Measurements from ENCODE around the gene GALNT10.

Gene GALNT10

GRCh38 chr5:154370119-154370518 is 179.6 kb downstream of the GALNT10 start:
- H3K4me3 ChIP-seq (ENCODE audit: low read depth, low read length): no peak overlapping the region
- no peak for TF ChIP-seq CTCF (IDR thresholded peaks at IDR 0.05; ENCODE audit: low read depth, low read length)

GRCh38 chr5:154370813-154371212 is 180.3 kb downstream of the GALNT10 start:
- no peak for TF ChIP-seq CTCF (IDR thresholded peaks at IDR 0.05; ENCODE audit: low read depth, low read length)
- no peak overlapping the region for H3K4me3 ChIP-seq (ENCODE audit: low read depth, low read length)

GRCh38 chr5:154371687-154372086 is 181.2 kb downstream of the GALNT10 start:
- no peak overlapping the region for H3K4me3 ChIP-seq (ENCODE audit: low read depth, low read length)
- TF ChIP-seq CTCF (IDR thresholded peaks at IDR 0.05; ENCODE audit: low read depth, low read length): no peak

- no peak overlapping the region for H3K4me3 ChIP-seq (ENCODE audit: low read depth, low read length)
- no peak for TF ChIP-seq CTCF (IDR thresholded peaks at IDR 0.05; ENCODE audit: low read depth, low read length)
These were observed 182.1 kb downstream of the GALNT10 start for GRCh38 chr5:154372661-154373060.

GRCh38 chr5:154373326-154373725 is 182.8 kb downstream of the GALNT10 start:
- TF ChIP-seq CTCF (IDR thresholded peaks at IDR 0.05; ENCODE audit: low read depth, low read length): no peak

GRCh38 chr5:154373729-154374179 is 183.2 kb downstream of the GALNT10 start:
- TF ChIP-seq CTCF (IDR thresholded peaks at IDR 0.05; ENCODE audit: low read depth, low read length): no peak
- H3K4me3 ChIP-seq (ENCODE audit: low read depth, low read length): no peak overlapping the region

More at GRCh38 chr5:154373326-154373725, 182.8 kb downstream of the GALNT10 start:
- H3K4me3 ChIP-seq (ENCODE audit: low read depth, low read length): no peak overlapping the region

DNA sequence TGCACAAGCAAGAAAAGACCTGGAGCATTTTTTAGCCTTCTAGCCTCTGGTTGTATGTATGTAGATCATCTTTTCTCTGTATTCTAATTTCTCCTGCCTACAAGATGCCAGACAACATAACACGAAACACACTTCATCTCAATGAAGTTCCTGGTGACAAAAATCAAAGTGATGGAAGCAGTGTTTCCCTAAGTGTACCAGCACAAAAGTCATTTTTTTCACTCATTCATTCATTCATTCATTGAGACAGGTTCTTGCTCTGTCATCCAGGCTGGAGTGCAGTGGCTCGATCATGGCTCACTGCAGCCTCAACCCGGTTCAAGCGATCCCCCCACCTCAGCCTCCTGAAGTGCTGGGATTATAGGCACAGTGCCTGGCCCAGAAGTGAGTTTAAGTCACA is 183.7 kb downstream of the GALNT10 start:
- TF ChIP-seq CTCF (IDR thresholded peaks at IDR 0.05; ENCODE audit: low read depth, low read length): no peak
- no peak overlapping the region for H3K4me3 ChIP-seq (ENCODE audit: low read depth, low read length)

Data from WI38 (cell line).